NCI-H2107 treated with DMSO at 0.1 percent for 48 hours (cell line): ENCODE data around the gene AHCYL2.

Experiments used
- DNase-seq: peaks from one replicate; lab custom pipeline; 2025; ENCODE audit not compliant: unreplicated experiment; lab: John Stamatoyannopoulos, UW

The AHCYL2 gene

DNA sequence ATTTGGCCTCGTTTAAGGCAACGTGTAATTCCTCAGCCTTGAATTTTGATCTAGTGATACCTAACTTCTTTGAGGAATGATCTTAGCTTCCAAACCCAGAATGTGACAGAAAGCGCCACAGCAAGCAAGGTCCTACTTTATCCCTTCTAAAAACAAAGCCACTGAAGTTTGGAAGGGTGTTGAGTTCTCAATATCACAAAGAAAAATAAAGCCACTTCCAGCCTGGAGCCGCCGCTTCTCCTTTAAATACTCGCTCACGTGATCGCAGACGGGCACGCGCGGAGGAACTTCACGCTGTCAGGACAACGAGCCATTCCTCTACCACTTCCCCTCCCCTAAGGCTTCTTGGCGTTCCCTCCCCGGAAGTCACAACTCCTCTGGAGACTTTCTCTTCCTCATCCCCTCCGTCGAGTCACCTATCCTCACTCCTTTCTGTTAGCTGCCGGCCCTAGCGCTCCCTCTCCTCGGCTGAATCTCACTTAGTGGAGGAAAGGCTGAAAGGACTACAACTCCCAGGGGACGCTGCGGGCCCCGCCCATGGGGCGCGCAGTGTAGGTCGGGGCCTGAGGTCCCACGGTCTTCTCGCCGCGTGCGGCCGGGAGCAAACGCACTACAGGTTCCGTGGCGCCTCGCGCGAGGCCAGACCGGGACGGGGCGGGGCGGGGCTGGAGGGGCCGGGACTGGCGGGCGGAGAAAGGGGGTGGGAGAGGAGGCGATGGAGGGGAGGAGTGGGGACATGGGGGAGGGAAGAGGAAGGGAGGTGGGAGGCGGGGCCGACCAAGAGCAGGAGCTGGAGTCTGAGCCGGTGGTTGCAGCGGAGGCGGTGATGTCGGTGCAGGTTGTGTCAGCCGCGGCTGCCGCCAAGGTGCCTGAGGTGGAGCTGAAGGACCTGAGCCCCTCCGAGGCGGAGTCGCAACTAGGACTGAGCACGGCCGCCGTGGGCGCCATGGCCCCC lies at the start of gene AHCYL2:
Gene AHCYL2 (plus strand): TSS at position 780 of the 955 bp plus-strand sequence.
- peak; percentile 97 for DNase-seq

DNA sequence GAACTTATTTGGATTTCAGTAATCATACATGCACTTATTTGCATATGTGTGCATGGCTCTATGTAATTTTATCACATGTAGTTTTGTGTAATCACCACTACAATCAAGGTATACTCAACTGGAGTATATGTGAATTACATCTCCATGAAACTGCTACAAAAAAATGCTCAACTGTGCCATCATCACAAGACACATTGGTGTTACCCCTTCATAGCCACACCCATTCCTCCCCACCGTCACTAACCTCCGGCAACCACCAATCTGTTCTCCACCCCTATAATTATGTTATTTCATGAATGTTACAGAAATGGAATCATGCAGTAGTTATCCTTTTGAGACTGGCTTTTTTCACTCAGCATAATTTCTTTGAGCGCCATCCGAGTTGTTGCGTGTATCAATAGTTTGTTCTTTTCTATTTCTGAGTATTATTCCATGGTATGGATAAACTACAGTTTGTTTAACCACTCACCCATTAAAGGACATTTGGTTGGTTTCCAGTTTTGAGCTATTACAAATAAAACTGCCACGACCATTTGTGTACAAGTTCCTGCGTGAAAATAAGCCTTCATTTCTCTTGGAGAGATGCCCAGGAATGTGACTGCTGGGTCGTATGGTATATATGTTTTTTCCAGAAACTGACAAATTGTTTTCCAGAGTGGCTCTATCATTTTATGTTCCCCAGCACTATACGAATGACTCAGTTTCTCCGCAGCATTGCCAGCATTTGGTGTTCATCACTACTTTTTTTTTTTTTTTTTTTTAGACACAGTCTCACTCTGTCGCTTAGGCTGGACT lies 47.7 kb upstream of the AHCYL2 start:
- DNase-seq, result no peak

DNA sequence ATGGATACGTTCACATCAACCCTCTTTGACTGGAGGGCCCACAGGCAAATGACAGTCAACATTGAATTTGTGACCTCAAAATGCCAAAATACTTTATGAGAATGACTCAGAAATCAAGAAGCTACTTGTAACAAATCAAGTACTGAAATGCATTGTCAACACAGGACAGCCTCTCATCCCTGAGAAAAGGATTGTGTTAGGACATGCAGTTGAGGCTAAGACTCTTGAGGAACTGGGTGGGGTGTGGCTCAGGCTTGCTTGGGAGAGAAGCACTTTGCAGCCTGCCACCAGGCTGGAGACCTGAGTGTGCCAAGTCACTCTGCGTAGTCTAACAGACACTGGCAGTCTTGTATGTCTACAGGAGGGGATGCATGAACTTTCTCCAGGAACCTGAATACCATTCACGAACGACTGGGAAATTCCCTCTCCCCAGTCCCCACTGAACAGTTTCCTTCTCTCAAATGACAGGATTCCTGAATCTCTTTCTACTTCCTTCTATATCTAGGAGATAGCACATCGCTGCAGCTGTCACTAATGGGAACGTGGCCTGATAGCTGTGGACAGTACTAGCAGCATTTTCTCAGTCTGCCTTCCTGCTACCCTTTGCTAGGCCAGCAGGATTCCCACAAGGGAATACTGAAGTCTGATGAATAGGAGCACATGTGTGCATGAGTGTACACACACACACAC lies 39.7 kb upstream of the AHCYL2 start:
- DNase-seq, result no peak

DNA sequence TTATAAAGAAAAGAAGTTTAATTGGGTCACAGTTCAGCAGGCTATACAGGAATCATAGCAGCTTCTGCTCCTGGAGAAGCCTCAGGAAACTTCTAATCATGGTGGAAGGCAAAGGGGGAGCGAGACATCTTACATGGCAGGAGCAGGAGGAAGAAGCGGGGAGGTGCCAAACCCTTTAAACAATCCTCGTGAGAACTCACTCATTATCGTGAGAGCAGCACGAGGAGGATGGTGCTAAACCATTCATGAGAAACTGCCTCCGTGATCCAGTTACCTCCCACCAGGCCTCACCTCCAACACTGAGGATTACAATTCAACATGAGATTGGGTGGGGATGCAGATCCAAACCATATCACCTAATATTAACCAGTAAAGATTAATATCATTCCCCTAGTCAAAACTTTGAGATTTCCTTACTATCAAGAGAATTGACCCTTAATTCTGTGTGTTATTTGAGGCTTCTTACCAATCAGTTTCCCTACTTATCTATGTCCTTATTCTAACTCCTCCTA lies 38.0 kb upstream of the AHCYL2 start:
- no peak for DNase-seq

DNA sequence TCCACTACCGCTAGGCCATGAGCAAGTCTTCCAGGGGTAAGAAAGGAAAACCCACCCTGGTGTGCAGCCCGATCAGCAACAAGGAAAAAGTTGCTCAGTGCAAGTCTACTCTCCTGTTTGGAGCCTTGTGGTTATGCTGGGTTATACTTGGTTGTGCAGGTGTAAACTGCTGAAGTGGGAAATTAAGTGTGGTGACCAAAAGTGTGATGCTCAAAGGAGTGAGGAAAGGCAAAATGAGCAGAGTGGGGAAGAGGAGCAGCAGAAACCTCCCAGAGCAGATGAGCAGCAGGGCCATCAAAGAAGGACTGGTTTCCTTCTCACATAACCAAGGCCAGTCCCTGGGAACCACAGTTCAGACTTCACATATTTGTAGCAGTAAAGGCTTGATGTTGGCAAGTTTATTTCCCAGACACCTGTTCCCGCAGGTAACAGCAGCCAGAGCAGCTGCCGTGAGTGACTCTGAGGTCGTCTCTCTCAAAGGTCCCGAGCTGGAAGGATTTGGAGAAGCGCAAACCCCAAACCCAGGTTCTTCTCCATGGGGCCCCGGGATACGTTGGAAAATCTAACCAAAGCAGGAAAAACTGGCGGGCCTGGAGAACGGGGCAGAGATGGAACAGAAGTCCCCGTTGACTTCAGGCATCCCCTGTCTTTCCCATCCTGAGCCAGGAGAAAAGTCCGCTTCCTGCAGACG lies 37.0 kb upstream of the AHCYL2 start:
- no peak for DNase-seq

DNA sequence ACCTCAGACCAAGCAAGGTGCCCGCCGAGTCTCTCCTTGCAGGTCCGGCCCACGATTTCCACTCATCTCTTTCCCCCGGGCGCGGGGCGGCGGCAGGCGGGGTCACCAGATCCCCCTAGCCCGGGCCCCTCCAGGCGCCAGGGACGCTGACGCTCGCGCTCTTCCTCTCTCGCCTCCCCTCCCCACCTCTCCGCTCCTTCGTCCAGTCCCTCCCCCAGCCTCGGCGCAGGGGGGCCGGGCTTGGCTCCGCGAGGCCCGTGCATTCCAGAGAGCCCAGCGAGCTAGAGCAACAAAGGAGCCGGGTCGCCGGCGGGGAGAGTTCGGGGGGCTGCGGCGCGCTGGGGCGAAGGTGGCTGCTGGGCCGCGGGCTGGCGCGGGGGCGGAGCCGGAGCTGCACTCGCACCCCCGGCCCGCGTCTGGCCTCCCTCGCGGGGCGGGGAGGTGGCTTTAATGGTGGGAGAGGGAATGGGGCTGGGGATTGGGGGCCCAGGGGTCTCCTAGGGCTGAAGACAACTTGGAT lies 36.4 kb upstream of the AHCYL2 start, which contains the start of gene SMO:
Gene SMO (plus strand): TSS at position 262 of the 520 bp plus-strand sequence. CDS start 519 bp downstream, outside the sequence.
- DNase-seq, result no peak

DNA sequence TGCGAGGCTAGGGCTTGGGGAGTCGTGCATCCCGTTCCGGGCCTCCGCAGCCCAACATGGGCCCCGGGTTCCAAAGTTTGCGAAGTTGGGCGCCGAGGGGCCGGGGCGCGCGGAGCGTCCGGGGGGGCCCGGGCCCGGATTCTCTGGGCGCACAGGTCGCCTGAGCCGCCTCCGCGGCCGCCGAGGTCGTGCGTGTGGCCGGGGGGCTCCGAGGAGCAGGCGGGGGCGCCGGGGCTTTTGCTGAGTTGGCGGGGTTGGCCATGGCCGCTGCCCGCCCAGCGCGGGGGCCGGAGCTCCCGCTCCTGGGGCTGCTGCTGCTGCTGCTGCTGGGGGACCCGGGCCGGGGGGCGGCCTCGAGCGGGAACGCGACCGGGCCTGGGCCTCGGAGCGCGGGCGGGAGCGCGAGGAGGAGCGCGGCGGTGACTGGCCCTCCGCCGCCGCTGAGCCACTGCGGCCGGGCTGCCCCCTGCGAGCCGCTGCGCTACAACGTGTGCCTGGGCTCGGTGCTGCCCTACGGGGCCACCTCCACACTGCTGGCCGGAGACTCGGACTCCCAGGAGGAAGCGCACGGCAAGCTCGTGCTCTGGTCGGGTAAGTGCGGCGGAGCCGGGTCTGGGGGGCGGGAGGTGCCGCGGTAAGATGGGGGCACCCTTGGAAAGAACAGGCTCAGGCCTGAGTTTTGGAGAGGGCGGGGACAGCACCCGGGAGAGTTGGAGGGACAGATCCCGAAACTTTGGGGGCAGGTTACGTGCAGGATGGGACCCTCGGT lies 35.8 kb upstream of the AHCYL2 start:
- DNase-seq, result no peak

DNA sequence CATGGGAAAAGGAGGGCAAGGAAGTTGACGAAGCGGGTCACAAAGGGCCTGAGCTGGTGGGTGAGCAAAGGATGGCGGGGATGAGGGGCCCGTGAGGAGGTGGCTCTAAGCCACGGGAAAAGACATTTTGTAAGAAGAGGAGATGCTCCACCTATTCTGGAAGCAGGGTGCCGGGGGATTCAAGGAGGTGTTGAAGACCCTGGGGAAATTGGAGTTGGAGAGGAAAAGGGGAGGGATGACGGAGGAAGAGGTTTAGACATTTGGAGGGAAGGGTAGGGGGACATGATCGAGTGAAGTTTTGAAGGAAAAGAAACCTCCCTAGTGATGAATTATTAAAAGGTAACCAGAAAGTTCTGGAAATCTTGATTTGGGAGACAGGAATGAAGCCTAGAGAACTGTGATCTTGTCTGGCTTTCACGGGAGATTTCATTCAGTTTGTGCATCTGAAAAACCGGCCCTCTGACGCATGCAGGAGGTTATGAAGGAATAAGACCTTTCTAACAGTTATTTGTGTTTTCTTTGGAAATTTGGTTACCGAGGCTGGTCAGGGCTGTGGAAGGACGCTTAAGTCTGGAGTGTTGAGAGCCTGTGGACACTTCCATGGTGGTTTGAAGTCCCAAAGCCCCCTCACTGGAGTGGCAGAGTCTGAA lies 35.0 kb upstream of the AHCYL2 start:
- no peak for DNase-seq

DNA sequence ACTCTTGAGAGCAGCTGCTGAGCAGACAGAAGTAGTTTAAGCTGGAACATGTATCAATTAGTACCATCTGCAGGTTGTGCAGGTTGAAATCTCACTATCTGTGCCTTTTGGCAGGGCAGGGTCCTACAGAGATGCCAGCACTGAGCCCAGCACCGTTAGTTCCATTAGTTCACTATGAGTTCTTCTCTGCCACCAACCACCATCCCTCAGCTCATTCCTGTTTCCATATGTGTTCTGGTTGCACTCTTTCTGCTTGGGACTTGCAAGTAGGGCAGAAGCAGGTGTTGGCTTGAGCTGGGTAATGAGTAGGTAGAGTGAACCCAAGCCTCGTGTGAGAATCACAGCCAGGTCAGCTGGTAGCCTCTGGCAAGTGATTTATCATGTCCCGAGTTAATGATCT lies 33.6 kb upstream of the AHCYL2 start:
- no peak for DNase-seq

DNA sequence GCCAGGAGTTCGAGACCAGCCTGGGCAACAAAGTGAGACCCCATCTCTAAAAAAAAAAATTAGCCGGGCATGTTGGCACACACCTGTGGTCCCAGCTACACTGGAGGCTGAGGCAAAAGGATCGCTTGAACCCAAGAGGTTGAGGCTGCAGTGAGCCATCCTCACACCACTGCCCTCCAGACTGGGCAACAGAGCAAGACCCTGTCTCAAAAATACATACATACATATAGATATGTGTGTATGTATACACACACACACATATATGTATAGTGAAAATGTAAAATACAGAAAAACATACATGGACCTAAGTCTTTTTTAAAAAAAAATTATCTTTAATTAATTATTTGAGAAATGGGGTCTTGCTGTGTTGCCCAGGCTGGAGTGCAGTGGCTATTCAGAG lies 30.9 kb upstream of the AHCYL2 start:
- DNase-seq, result no peak

DNA sequence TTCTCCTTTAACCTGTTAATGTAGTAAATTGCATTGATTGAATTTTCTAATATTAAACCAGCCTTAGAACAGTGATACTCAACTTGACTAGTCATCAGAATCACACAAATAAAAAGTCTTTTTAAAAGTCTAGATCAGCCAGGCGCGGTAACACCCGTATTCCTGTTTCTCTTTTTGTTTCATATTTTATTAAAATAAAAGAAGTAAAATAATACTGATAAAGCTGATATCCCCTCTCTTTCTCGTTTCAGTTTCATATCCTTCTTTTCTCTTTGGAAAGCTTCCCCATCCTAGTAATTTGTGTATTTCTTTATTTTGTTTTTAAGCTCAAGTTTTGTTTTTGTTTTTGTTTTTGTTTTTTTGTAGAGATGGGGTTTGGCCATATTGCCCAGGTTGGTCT lies 27.1 kb upstream of the AHCYL2 start:
- DNase-seq, result no peak

DNA sequence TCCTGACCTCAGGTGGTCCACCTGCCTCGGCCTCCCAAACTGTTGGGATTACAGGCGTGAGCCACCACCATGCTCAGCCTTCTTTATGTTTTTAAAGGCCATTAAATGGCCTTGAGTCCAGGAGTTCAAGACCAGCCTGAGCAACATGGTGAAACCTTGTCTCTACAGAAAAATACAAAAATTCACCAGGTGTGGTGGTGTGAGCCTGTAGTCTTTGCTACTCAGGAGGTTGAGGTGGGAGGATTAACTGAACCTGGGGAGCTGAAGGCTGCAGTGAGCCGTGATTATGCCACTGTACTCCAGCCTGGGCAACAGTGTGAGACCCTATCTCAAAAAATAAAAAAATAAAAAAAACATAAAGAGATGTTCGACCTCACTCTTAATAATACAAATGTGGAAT lies 25.4 kb upstream of the AHCYL2 start:
- no peak for DNase-seq

DNA sequence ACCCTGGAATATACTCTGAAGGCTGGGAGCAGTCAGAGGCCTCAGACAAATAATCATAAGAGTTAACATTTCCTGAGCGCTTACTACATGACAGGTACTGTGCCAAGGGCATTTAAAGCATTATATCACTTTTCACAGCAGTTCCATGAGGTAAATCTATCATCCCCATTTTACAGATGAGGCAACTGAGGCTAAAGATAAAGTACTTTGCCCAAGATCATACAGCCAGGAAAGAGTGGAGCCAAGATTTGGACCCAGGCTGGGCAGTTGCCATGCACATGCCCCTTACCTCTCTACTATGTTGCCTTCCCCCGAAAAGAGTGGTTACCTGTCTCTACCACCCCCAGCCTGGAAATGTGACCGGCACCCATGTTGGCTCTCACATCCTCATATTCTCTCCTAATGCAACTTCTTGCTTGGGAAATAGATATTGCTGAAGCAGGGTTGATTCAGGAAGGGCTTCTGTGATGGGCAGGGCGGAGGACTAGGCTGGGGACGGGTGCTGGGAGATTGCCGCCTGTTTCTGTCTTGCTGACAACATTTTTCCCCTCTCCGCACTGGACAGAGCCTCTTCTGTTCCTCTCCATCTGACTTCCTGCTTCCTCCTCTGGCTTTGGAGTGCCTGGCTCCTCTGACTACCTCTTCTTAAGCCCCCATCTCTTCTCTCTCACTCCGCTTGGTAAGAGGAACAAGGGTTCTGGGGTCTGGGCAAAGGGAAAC lies 22.6 kb upstream of the AHCYL2 start:
- no peak for DNase-seq

DNA sequence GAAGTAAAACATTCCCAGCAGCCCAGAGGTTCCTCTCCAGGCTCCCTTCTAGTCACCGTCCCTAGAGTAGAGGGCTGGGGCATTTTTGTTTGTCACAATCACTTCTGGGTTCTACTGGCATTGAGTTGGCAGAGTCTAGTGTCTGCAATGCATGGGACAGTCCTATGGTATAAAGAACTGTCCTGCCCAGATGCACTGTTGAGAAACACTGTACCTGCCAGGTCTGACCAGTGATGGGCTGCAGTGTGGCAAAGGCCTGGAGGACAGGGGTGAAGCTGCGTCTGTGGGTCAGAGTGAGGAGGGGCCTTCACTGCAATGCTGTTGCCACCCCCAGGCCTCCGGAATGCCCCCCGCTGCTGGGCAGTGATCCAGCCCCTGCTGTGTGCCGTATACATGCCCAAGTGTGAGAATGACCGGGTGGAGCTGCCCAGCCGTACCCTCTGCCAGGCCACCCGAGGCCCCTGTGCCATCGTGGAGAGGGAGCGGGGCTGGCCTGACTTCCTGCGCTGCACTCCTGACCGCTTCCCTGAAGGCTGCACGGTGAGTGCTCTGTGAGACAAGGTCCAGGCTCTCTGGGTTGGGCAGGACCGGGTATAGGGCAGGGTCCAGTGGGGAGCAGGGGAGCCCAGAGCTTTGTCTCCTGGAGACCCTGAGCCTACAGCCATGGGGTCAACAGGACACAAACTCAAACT lies 21.6 kb upstream of the AHCYL2 start:
- no peak for DNase-seq

DNA sequence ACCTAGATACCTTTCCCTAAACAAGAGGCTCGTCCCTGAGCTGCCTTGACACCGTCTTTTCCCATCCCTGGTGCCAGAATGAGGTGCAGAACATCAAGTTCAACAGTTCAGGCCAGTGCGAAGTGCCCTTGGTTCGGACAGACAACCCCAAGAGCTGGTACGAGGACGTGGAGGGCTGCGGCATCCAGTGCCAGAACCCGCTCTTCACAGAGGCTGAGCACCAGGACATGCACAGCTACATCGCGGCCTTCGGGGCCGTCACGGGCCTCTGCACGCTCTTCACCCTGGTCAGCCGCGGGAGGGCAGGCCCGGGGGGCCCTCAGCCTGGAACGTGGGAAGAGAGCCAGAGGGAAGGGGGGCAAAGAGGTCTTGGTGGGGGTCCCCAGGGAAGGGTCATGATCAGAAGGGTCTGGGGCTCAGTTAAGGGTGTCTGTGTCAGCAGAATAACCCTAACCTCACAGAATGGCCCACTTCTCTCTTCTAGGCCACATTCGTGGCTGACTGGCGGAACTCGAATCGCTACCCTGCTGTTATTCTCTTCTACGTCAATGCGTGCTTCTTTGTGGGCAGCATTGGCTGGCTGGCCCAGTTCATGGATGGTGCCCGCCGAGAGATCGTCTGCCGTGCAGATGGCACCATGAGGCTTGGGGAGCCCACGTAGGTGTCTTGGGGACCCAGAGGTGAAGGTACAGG lies 19.6 kb upstream of the AHCYL2 start:
- DNase-seq, result no peak

DNA sequence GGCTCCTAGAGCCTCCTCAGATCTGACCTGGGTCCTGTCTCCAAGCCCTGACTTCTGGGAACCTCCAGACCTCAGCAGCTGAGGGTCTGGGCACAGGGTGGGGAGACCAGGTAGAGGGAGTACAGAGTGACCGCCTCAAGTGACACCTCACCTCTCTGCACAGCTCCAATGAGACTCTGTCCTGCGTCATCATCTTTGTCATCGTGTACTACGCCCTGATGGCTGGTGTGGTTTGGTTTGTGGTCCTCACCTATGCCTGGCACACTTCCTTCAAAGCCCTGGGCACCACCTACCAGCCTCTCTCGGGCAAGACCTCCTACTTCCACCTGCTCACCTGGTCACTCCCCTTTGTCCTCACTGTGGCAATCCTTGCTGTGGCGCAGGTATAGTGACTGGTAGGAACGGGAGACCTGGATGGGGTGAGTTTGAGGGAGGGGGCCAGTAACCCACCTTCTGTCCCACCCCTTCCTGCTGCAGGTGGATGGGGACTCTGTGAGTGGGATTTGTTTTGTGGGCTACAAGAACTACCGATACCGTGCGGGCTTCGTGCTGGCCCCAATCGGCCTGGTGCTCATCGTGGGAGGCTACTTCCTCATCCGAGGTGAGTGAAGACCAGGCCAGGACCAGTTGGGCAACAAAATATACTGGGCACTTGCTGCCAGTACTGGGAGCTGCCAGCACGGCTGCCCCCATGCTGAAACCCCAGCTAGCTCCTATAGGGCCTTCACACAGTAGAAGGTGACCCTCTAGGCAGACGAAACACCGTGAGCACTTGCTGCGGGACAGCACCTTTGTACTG lies 18.6 kb upstream of the AHCYL2 start:
- no peak for DNase-seq
